Prostate gland (tissue), 2 donors: Measurements from ENCODE around the gene DAB1.

Experiments used
- CTCF ChIP-seq, 4 experiments: fragments of 200-600 bp in 2 of 4; fragments of 450-650 bp in 2 of 4; sonication (generic) in 2 of 4; IDR thresholded peaks; 1 replicate in 3 of 4; 2 replicates in 1 of 4; pipeline ENCODE4 v1.5.1; 2016 to 2019; ENCODE audit warnings: antibody characterized with exemption in 4 of 4, mild to moderate bottlenecking in 2 of 4, moderate library complexity in 2 of 4
- POLR2A ChIP-seq: fragments of 450-650 bp; IDR thresholded peaks from one replicate; pipeline ENCODE4 v1.6.1; 2016; ENCODE audit warnings: antibody characterized with exemption, mild to moderate bottlenecking
- POLR2AphosphoS5 ChIP-seq: sonication (generic); formaldehyde crosslinking; IDR thresholded peaks from one replicate; pipeline ENCODE4 v1.6.1; 2017; ENCODE audit warnings: antibody characterized with exemption

- TF ChIP-seq POLR2A = no peak
- no peak for TF ChIP-seq CTCF (IDR thresholded peaks at IDR 0.05)
- no peak for TF ChIP-seq POLR2AphosphoS5
Observed at GRCh38 chr1:57252597-57253294, 171.1 kb downstream of the DAB1 start.
